Brain microvascular endothelial cell (primary cell): ENCODE data around the gene CTDSPL2.
"Not testable (repeated sequence)": the region's sequence is repeated elsewhere in the genome, so short reads cannot be mapped to it uniquely, and the experiment has no call there.

Source experiments
- DNase-seq: peaks from one replicate; pipeline ENCODE4 v3.0.0-alpha.2; 2020
- H3K27ac ChIP-seq: fragments of 250-450 bp; sonication (Bioruptor Pico); 2 replicates; pipeline ENCODE4 v1.5.1; 2020; ENCODE audit warnings: mild to moderate bottlenecking, moderate library complexity
- H3K27me3 ChIP-seq: fragments of 250-450 bp; sonication (Bioruptor Pico); replicated peaks from 2 replicates; pipeline ENCODE4 v1.5.1; 2020; ENCODE audit warnings: mild to moderate bottlenecking
- H3K36me3 ChIP-seq: fragments of 250-450 bp; sonication (Bioruptor Pico); replicated peaks from 2 replicates; pipeline ENCODE4 v1.5.1; 2020; ENCODE audit warnings: mild to moderate bottlenecking
- H3K4me3 ChIP-seq: 2 replicates; pipeline ENCODE4 v1.5.1; 2011; ENCODE audit warnings: low read depth, mild to moderate bottlenecking, control low read depth, low read length, moderate library complexity
- in situ Hi-C: cut with HindIII; loops from 2 replicates; pipeline ENCODE4 v1.10.0; 2017; ENCODE audit warnings: low sequenced_read_pairs, low pct_ligation_motif_present
- TF ChIP-seq, protein P1 (sequence below): IDR thresholded peaks from 2 replicates; pipeline ENCODE4 v1.5.1; 2011; ENCODE audit warnings: low read depth, mild to moderate bottlenecking, moderate library complexity, low read length, control low read depth, inconsistent platforms; ENCODE audit errors: missing control alignments

CTDSPL2 gene

DNA sequence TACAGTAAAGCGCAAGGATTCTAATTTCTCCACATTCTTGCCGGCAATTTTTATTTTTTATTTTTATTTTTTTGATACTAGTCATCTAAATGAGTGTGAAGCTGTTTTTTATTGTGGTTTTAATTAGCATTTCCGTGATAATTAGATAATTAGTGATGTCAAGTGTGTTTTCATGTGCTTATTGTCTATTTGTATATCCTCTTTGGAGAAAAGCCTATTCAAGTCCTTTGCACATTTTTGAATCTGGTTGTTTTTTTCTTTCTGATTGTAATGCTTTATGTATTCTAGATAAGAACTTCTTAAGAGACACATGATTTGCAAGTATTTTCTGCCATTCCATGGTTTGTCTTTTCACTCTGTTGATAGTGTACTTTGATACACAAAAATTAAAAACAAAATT is 16.1 kb downstream of the CTDSPL2 start:
- no peak for DNase-seq
- TF ChIP-seq, protein P1, sequence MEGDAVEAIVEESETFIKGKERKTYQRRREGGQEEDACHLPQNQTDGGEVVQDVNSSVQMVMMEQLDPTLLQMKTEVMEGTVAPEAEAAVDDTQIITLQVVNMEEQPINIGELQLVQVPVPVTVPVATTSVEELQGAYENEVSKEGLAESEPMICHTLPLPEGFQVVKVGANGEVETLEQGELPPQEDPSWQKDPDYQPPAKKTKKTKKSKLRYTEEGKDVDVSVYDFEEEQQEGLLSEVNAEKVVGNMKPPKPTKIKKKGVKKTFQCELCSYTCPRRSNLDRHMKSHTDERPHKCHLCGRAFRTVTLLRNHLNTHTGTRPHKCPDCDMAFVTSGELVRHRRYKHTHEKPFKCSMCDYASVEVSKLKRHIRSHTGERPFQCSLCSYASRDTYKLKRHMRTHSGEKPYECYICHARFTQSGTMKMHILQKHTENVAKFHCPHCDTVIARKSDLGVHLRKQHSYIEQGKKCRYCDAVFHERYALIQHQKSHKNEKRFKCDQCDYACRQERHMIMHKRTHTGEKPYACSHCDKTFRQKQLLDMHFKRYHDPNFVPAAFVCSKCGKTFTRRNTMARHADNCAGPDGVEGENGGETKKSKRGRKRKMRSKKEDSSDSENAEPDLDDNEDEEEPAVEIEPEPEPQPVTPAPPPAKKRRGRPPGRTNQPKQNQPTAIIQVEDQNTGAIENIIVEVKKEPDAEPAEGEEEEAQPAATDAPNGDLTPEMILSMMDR, result no peak
- H3K36me3 ChIP-seq, result no peaks in the 10 kb centered on the region
- H3K4me3 ChIP-seq, result no peak overlapping the region
- in situ Hi-C loops, result no loop called here
- H3K27ac ChIP-seq, result no peak overlapping the region
- H3K27me3 ChIP-seq, result no peaks in the 10 kb centered on the region

DNA sequence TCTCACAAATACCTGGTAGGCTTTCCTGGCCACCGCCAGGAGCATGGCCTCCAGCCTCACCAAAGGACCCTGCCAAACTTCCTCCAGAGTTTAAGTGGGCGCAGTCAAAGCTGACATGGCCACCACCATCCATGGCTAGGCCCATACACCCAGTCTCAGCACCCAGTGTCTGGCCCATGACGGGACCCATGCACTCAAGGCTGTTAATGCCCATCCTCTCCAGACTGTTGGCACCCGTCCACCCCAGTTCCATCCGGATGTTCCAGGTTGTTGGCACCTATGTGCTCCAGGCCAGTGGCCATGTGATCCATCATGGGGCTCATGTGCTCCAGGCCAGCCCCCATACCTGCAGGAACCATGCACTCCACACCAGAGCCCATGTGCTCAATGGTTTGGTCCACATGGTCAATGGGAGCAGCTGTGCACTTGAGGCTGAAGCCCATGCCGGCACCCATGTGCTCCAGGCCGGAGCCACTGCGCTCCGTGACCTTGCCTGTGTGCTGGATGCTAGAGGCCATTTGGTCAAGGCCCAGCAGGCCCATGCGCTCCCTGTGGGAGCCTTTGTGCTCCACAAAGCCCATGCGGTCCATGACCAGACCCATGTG is 20.4 kb downstream of the CTDSPL2 start:
- H3K27ac ChIP-seq, result no peak overlapping the region
- no peak for DNase-seq
- H3K4me3 ChIP-seq, result no peak overlapping the region
- no peaks in the 10 kb centered on the region for H3K36me3 ChIP-seq
- in situ Hi-C loops, result no loop called here
- H3K27me3 ChIP-seq, result no peaks in the 10 kb centered on the region
- TF ChIP-seq, protein P1, result no peak

DNA sequence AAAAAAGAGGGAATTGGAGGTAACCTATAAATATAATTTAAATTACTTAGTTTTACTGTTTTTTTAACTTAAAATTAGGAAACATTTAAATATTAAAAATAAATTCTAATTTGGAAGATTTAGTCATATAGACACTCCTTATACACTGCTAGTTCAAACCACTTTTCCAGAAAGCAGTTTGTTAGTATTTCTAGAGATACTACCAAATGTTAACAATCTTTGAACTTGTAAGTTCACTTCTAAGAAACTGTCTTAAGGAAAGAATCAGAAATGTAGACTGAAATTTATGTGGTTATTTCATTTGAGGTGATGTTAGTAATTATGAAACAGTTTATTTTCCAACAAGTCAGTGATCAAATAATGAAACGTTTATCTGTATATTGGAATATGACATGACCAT is 22.7 kb downstream of the CTDSPL2 start:
- Histone ChIP-seq H3K4me3 (no peak overlapping the region), H3K36me3 (no peaks in the 10 kb centered on the region), H3K27me3 (no peaks in the 10 kb centered on the region), H3K27ac (no peak overlapping the region)
- TF ChIP-seq, protein P1, result no peak
- in situ Hi-C loops, result no loop called here
- no peak for DNase-seq

DNA sequence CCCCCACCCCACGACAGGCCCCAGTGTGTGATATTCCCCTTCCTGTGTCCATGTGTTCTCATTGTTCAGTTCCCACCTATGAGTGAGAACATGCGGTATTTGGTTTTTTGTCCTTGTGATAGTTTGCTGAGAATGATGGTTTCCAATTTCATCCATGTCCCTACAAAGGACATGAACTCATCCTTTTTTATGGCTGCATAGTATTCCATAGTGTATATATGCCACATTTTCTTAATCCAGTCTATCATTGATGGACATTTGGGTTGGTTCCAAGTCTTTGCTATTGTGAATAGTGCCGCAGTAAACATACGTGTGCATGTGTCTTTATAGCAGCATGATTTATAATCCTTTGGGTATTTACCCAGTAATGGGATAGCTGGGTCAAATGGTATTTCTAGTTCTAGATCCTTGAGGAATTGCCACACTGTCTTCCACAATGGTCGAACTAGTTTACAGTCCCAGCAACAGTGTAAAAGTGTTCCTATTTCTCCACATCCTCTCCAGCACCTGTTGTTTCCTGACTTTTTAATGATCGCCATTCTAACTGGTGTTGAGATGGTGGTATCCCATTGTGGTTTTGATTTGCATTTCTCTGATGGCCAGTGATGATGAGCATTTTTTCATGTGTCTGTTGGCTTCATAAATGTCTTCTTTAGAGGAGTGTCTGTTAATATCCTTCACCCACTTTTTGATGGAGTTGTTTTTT is 26.3 kb downstream of the CTDSPL2 start:
- DNase-seq, in situ Hi-C loops, H3K27me3 ChIP-seq, H3K27ac ChIP-seq, H3K36me3 ChIP-seq, H3K4me3 ChIP-seq: not testable (repeated sequence)

DNA sequence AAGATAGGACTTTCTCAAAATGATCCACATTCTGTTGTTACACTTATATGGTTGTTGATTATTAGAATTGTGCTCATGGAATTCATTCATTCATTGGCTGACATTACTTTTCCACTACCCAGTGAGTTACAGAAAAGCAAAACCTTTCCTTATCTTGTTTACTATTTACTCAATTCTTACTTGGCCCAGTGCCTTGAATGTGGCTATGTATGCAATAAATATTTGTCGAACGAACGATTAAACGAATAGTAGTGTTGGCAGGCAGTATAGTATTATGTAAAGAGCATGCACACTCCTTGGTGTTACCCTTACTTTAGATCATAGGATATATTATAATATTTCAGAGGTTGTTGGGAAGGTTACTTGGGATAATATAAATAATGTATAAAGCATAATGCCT is 31.0 kb downstream of the CTDSPL2 start:
- in situ Hi-C loops, result no loop called here
- TF ChIP-seq, protein P1, result no peak
- no peaks in the 10 kb centered on the region for H3K36me3 ChIP-seq
- no peak overlapping the region for H3K4me3 ChIP-seq
- no peaks in the 10 kb centered on the region for H3K27me3 ChIP-seq
- DNase-seq, result no peak
- no peak overlapping the region for H3K27ac ChIP-seq

DNA sequence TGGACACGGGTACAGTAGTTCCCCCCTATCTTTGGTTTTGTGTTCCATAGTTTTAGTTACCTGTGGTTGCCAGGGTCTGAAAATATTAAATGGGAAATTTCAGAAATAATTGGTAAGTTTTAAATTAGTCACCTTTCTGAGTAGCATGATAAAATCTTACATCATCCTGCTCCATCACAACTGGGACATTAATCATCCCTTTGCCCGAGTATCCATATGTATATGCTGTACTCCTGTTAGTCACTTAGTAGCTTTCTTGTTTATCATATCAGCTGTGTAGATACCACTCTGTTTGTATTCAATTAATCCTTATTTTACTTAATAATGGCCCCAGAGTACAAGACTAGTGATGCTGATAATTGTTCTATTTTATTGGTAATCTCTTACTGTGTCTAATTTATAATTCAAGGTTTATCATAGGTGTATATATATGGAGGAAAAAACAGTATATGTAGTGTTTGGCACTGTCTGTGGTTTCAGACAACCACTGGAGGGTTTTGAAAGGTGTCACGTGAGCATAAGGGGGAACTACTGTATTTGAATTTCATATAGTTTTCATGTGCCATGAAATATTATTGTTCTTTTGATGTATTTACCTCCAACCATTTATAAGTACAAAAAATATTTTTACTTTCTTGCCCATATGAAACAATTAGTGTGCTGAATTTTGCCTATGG is 41.4 kb downstream of the CTDSPL2 start:
- no peak overlapping the region for H3K4me3 ChIP-seq
- peak; percentile 65 for DNase-seq
- peaks cover 2% of the 10 kb centered on the region for H3K36me3 ChIP-seq
- in situ Hi-C loops, result no loop called here
- H3K27me3 ChIP-seq, result no peaks in the 10 kb centered on the region
- TF ChIP-seq, protein P1, result no peak
- peak overlapping the region; percentile 51 for H3K27ac ChIP-seq
